ENCODE data around the gene AADAT.

DNA sequence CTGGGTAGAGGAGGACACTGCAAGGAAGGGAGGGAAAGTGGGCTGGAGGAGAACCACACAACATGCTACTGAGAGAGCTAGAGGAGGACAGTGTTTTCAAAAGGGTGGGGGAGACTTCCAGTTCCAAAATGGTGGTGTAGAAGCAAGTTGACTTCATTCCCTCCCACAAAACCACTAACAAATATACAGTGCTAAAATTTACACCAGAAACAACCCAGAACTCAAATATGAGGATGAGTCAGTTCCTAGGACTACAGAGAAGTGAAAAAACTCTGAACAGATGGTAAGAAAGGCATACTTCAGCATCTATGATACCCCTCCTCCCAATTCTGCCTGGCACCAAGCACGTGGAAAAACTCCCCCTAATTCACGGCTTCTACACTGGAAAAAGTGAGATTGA lies 9.8 kb downstream of the AADAT start:
- TF ChIP-seq ZNF282 (CRISPR knock-in tag; IDR thresholded peaks at IDR 0.05): no peak
- TF ChIP-seq, protein P1, sequence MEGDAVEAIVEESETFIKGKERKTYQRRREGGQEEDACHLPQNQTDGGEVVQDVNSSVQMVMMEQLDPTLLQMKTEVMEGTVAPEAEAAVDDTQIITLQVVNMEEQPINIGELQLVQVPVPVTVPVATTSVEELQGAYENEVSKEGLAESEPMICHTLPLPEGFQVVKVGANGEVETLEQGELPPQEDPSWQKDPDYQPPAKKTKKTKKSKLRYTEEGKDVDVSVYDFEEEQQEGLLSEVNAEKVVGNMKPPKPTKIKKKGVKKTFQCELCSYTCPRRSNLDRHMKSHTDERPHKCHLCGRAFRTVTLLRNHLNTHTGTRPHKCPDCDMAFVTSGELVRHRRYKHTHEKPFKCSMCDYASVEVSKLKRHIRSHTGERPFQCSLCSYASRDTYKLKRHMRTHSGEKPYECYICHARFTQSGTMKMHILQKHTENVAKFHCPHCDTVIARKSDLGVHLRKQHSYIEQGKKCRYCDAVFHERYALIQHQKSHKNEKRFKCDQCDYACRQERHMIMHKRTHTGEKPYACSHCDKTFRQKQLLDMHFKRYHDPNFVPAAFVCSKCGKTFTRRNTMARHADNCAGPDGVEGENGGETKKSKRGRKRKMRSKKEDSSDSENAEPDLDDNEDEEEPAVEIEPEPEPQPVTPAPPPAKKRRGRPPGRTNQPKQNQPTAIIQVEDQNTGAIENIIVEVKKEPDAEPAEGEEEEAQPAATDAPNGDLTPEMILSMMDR (IDR thresholded peaks at IDR 0.05 in 2 of 3, conservative IDR thresholded peaks at IDR 0.05 in 1 of 3; ENCODE audit: insufficient read depth in 2 of 3, low read depth in 1 of 3, low read length in 3 of 3): no peak
- TF ChIP-seq FOXA1 (IDR thresholded peaks at IDR 0.05; ENCODE audit: borderline replicate concordance): no peak
- TF ChIP-seq CBX5 (IDR thresholded peaks at IDR 0.05; ENCODE audit: borderline replicate concordance, low read depth): no peak
- no peak for TF ChIP-seq HDAC1 (IDR thresholded peaks at IDR 0.05)
- TF ChIP-seq, protein P2, sequence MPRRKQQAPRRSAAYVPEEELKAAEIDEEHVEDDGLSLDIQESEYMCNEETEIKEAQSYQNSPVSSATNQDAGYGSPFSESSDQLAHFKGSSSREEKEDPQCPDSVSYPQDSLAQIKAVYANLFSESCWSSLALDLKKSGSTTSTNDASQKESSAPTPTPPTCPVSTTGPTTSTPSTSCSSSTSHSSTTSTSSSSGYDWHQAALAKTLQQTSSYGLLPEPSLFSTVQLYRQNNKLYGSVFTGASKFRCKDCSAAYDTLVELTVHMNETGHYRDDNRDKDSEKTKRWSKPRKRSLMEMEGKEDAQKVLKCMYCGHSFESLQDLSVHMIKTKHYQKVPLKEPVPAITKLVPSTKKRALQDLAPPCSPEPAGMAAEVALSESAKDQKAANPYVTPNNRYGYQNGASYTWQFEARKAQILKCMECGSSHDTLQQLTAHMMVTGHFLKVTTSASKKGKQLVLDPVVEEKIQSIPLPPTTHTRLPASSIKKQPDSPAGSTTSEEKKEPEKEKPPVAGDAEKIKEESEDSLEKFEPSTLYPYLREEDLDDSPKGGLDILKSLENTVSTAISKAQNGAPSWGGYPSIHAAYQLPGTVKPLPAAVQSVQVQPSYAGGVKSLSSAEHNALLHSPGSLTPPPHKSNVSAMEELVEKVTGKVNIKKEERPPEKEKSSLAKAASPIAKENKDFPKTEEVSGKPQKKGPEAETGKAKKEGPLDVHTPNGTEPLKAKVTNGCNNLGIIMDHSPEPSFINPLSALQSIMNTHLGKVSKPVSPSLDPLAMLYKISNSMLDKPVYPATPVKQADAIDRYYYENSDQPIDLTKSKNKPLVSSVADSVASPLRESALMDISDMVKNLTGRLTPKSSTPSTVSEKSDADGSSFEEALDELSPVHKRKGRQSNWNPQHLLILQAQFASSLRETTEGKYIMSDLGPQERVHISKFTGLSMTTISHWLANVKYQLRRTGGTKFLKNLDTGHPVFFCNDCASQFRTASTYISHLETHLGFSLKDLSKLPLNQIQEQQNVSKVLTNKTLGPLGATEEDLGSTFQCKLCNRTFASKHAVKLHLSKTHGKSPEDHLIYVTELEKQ (CRISPR knock-in tag; IDR thresholded peaks at IDR 0.05): no peak
- no peak for TF ChIP-seq ESRRA (IDR thresholded peaks at IDR 0.05; ENCODE audit: borderline replicate concordance, low read depth)
- no peak for TF ChIP-seq SRF (CRISPR knock-in tag; IDR thresholded peaks at IDR 0.05)

Data from K562 (cell line).